GM21390 (cell line): ENCODE results near the gene ATXN2L.
A peak's percentile ranks its signal among the peaks of the same experiment; 100 is the strongest.
"Not testable (repeated sequence)": the region's sequence is repeated elsewhere in the genome, so short reads cannot be mapped to it uniquely, and the experiment has no call there.

ENCODE experiments used
- ATAC-seq: cut with Tn5 transposase; IDR thresholded peaks from one replicate; pipeline ENCODE4 v1.9.1; 2021; ENCODE audit not compliant: unreplicated experiment

ATXN2L gene, protein sequence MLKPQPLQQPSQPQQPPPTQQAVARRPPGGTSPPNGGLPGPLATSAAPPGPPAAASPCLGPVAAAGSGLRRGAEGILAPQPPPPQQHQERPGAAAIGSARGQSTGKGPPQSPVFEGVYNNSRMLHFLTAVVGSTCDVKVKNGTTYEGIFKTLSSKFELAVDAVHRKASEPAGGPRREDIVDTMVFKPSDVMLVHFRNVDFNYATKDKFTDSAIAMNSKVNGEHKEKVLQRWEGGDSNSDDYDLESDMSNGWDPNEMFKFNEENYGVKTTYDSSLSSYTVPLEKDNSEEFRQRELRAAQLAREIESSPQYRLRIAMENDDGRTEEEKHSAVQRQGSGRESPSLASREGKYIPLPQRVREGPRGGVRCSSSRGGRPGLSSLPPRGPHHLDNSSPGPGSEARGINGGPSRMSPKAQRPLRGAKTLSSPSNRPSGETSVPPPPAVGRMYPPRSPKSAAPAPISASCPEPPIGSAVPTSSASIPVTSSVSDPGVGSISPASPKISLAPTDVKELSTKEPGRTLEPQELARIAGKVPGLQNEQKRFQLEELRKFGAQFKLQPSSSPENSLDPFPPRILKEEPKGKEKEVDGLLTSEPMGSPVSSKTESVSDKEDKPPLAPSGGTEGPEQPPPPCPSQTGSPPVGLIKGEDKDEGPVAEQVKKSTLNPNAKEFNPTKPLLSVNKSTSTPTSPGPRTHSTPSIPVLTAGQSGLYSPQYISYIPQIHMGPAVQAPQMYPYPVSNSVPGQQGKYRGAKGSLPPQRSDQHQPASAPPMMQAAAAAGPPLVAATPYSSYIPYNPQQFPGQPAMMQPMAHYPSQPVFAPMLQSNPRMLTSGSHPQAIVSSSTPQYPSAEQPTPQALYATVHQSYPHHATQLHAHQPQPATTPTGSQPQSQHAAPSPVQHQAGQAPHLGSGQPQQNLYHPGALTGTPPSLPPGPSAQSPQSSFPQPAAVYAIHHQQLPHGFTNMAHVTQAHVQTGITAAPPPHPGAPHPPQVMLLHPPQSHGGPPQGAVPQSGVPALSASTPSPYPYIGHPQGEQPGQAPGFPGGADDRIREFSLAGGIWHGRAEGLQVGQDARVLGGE

DNA sequence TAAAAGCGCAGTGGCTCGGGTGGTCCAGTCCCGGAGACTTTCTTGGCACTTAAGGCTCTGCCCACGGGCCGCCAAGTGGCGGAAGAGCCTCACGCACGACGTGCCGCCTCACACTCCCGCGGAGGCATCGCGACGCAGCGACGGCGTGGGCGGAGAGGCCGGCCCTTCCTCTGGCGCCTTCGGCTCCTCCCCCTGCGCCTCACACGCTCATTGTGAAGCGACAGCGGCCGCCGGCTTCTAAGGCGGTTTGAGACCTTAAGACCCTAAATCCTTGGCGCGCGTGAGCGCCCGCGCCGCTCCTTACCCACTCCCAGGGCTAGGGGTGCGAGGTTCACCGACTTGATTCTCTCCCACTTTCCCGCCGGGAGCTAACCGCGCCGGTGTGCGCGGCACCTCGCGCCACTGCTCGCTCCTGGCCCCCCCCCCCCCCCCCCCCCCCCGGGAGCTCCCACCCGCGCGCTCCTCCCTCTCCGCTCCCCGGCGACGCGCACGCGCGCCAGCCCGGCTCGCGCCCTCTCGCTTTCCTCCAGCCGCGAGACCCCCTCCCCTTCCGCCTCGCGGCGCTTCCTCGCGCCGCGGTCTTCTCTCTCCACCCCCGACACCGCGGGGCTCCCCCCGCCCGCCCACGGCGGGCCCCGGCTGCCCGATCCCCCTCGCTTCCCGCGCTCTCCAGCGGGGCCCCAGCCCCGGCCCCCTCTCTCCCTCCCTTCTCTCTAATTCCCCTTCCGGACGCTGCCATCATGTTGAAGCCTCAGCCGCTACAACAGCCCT, at the start of gene ATXN2L:
ATXN2L (plus strand) TSS at position 480 of the 771 bp plus-strand sequence; CDS start at position 741, 261 bp downstream.
- peak; percentile 45 for ATAC-seq

GRCh38 chr16:28781697-28782096, 41.1 kb upstream of the ATXN2L start:
- ATAC-seq, result not testable (repeated sequence)

DNA sequence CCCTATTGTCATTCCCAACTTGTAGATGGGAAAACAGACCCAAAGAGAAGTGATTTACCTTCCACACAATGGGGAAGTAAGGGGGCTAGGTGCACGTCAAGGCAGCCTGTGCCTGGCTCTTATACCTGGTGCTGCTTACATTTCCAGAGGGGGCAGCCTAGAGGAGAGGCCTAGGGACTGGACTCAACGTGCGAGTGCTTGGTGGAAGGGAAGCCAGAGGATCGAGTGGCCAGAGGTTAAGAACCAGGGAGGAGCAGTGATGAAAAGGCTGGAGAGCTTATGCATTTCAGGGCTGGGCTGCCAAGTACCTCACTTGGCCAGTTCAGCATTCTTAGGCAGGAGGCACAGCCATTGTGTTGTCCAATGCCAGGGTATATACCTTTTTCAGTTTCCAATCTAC, 40.4 kb upstream of the ATXN2L start:
- ATAC-seq, result not testable (repeated sequence)

DNA sequence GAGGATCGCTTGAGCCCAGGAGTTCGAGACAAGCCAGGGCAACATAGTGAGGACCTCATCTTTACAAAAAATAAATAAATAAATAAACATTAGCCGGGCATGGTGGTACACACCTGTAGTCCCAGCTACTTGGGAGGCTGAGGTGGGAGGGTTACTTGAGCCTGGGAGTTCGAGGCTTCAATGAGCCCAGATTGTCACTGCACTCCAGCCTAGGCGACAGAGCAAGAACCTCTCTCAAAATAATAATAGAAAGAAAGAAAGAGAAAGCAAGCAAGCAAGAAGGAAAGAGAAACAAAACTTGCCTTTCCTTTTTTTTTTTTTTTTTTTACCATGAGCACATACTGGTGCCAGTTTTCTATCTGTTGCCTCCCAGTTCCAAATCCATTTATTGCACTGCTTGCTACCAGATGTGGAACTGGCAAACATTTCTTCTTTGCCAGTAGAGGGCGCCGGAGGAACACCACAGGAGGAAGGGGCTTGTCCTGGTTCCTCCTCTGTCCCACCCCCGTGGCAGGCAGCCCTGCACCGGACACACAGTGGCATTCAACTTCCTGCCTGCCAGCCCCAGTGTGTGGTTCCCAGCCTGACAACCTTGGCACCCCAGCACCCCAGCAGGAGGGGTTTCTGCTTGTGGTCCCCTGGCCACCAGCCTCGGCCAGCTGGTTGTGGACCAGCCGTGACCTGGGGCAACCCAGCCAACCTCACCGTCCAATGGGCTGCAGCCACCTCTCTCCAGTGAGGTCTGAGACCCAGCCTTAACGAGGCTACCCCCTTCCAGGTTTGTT, 20.4 kb upstream of the ATXN2L start:
- not testable (repeated sequence) for ATAC-seq

- ATAC-seq, result not testable (repeated sequence)
Observed at GRCh38 chr16:28807445-28808120, 15.2 kb upstream of the ATXN2L start.

GRCh38 chr16:28820016-28820415, 2.8 kb upstream of the ATXN2L start:
- ATAC-seq, result no peak

DNA sequence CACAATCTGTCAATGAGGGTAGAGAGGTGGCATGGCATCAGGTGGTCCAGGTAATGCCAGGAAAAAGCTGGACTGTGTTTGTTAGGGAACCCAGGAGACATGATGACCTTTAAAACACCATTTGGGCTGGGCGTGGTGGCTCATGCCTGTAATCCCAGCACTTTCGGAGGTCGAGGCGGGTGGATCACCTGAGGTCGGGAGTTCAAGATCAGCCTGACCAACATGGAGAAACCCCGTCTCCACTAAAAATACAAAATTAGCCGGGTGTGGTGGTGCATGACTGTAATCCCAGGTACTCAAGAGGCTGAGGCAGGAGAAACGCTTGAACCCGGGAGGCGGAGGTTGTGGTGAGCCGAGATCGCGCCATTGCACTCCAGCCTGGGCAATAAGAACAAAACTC, 2.3 kb upstream of the ATXN2L start:
- ATAC-seq, result not testable (repeated sequence)

DNA sequence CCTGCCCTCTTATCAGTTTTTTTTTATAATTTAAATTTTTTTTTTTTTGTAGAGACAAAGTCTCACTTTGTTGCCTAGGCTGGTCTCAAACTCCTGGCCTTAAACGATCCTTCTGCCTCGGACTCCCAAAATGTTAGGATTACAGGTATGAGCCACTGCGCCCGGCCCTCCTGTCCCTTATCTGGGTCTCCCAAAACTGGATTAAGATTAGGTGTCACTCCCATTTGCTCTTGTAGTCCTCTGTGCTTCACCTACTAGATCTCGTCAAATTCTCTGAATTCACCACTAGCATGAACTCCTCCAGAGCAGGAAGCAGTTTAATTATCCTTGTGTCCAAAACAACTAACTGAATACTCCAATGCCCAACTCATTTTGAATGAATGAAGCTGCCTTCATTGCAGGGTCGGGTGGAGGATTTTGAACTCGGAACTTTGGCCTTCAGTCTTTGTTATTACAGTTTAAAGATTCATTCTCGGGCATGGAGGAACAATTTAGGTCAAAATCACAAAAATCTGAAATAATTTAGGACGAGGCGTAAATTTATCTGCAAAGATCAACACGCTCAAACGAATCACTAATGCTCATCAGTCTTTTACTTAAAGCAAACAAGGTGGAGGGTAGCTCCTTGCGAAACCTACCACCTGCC, 802 bp upstream of the ATXN2L start:
- ATAC-seq, result no peak

- ATAC-seq, result peak; percentile 12
Observed at GRCh38 chr16:28823291-28823872, 583 bp downstream of the ATXN2L start.

GRCh38 chr16:28823873-28824716, 1.3 kb downstream of the ATXN2L start:
- ATAC-seq, result peak; percentile 58

GRCh38 chr16:28824717-28824973, 1.8 kb downstream of the ATXN2L start:
- ATAC-seq, result no peak

DNA sequence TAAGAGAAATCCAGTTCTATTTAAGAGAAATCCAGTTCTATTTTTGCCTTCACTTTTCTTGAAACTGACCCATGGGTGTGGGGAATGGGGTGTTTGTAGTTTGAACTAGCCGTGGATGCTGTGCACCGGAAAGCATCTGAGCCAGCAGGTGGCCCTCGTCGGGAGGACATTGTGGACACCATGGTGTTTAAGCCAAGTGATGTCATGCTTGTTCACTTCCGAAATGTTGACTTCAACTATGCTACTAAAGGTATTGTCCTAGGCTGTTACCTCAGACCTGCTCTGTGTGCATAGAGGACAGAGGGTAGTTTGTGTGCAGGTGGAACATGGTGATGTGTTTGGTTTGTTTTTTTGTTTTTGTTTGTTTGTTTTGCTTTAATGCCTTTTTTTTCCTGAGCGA, 3.3 kb downstream of the ATXN2L start:
- no peak for ATAC-seq

GRCh38 chr16:28829747-28830146, 6.9 kb downstream of the ATXN2L start:
- no peak for ATAC-seq

DNA sequence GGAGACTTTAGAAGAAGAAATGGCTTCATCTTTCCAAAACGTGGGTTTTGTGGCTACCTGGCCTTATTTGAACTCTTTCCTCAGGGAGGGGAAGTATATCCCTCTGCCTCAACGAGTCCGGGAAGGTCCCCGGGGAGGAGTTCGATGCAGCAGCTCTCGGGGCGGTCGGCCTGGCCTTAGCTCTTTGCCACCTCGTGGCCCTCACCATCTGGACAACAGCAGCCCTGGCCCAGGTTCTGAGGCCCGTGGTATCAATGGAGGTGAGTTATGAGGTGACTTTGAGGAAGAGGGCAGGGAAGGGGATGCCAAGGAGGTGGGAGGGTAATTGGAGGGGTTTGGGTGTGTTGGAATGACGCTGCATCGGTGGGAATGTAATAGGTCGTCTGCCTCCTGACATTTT, 7.7 kb downstream of the ATXN2L start:
- ATAC-seq, result no peak

- no peak for ATAC-seq
Observed at GRCh38 chr16:28834349-28834748, 11.6 kb downstream of the ATXN2L start.

- ATAC-seq, result no peak
Observed at GRCh38 chr16:28834873-28835863, 12.4 kb downstream of the ATXN2L start.
